KMS-11 (cell line): Measurements from ENCODE around the gene NISCH.

Experiments
- H2AFZ ChIP-seq: fragments of 200-600 bp; sonication (generic); 2 replicates; pipeline ENCODE4 v1.6.1; 2016; ENCODE audit warnings: antibody characterized with exemption, mixed run types, low read depth
- H3K27ac ChIP-seq: fragments of 200-600 bp; sonication (generic); 2 replicates; pipeline ENCODE4 v1.6.1; 2016; ENCODE audit warnings: mild to moderate bottlenecking, mixed run types
- H3K27me3 ChIP-seq: fragments of 200-600 bp; sonication (generic); 2 replicates; pipeline ENCODE4 v1.6.1; 2017; ENCODE audit warnings: mild to moderate bottlenecking, low read depth, mixed run types, moderate library complexity; ENCODE audit not compliant: insufficient read depth
- H3K36me3 ChIP-seq: fragments of 200-600 bp; sonication (generic); 2 replicates; pipeline ENCODE4 v1.6.1; 2017; ENCODE audit warnings: mild to moderate bottlenecking, mixed run types; ENCODE audit not compliant: insufficient read depth
- H3K4me1 ChIP-seq: fragments of 200-600 bp; sonication (generic); 2 replicates; pipeline ENCODE4 v1.6.1; 2016; ENCODE audit warnings: mild to moderate bottlenecking, low read depth, mixed run types; ENCODE audit not compliant: poor library complexity, severe bottlenecking
- H3K4me2 ChIP-seq: fragments of 200-600 bp; sonication (generic); 2 replicates; pipeline ENCODE4 v1.7.0; 2016; ENCODE audit warnings: mild to moderate bottlenecking, mixed run types
- H3K4me3 ChIP-seq: fragments of 200-600 bp; sonication (generic); IDR thresholded peaks from 2 replicates; pipeline ENCODE4 v1.6.1; 2017; ENCODE audit warnings: low read depth, low read length, mixed read lengths; ENCODE audit not compliant: insufficient read depth
- H3K79me2 ChIP-seq: fragments of 200-600 bp; sonication (generic); 2 replicates; pipeline ENCODE4 v1.6.1; 2016; ENCODE audit warnings: low read depth, mixed run types; ENCODE audit not compliant: insufficient read depth
- H3K9ac ChIP-seq: fragments of 200-600 bp; sonication (generic); 2 replicates; pipeline ENCODE4 v1.6.1; 2016; ENCODE audit warnings: mild to moderate bottlenecking, mixed run types
- H4K20me1 ChIP-seq: fragments of 200-600 bp; sonication (generic); 2 replicates; pipeline ENCODE4 v1.6.1; 2016; ENCODE audit warnings: mild to moderate bottlenecking, mixed run types; ENCODE audit not compliant: insufficient read depth
- TF ChIP-seq, protein P1 (sequence below): fragments of 200-600 bp; sonication (generic); conservative IDR thresholded peaks from 2 replicates; pipeline ENCODE4 v1.6.1; 2017; ENCODE audit warnings: low read depth, mild to moderate bottlenecking, antibody characterized with exemption, low read length, moderate library complexity, mixed read lengths

Gene NISCH

GRCh38 chr3:52494445-52494844 lies 39.0 kb downstream of the NISCH start:
- no peaks in the 10 kb centered on the region for H3K36me3 ChIP-seq
- H3K4me1 ChIP-seq: no peaks in the 10 kb centered on the region
- H3K4me3 ChIP-seq: no peak overlapping the region
- no peaks in the 10 kb centered on the region for H3K27me3 ChIP-seq
- H3K79me2 ChIP-seq: no peaks in the 10 kb centered on the region
- TF ChIP-seq, protein P1, sequence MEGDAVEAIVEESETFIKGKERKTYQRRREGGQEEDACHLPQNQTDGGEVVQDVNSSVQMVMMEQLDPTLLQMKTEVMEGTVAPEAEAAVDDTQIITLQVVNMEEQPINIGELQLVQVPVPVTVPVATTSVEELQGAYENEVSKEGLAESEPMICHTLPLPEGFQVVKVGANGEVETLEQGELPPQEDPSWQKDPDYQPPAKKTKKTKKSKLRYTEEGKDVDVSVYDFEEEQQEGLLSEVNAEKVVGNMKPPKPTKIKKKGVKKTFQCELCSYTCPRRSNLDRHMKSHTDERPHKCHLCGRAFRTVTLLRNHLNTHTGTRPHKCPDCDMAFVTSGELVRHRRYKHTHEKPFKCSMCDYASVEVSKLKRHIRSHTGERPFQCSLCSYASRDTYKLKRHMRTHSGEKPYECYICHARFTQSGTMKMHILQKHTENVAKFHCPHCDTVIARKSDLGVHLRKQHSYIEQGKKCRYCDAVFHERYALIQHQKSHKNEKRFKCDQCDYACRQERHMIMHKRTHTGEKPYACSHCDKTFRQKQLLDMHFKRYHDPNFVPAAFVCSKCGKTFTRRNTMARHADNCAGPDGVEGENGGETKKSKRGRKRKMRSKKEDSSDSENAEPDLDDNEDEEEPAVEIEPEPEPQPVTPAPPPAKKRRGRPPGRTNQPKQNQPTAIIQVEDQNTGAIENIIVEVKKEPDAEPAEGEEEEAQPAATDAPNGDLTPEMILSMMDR: no peak
- no peak overlapping the region for H3K4me2 ChIP-seq
- H4K20me1 ChIP-seq: no peaks in the 10 kb centered on the region
- H2AFZ ChIP-seq: no peak overlapping the region
- no peak overlapping the region for H3K9ac ChIP-seq
- no peak overlapping the region for H3K27ac ChIP-seq

DNA sequence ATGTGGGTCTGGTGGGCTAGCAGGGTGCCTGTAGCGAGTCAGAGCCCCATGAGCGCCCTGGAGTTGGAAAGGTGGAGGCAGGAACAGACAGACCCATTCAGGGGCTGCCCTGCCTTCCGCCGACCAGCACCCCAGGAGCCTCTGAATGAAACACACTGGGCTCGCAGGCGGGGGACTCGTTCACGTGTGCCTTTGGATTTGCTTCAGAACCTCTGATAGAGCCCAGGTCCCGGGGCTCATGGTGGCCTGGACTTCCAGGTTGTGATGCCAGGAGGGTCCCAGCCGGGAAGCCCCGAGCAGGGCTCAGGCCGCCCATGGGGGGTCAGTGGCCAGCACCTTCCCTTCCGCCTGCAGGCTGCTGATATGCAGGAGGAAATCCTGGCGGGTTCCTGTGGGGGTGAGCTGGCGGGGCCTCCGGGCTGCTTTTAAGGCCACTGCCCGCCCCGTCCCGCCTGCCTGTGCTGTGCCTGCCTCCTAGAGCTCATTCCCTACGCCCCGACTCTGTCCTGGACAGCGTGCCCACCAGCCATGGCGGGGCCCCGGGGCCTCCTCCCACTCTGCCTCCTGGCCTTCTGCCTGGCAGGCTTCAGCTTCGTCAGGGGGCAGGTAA lies 39.6 kb downstream of the NISCH start, which contains the start of gene STAB1:
STAB1 (plus strand) TSS at position 453 of the 610 bp plus-strand sequence; CDS start at position 529, 76 bp downstream.
- Histone ChIP-seq H2AFZ (no peak within 1 kb of the TSS), H3K9ac (no peak within 1 kb of the TSS), H4K20me1 (no peaks in the 10 kb centered on the region), H3K27me3 (no peaks in the 10 kb centered on the region), H3K4me3 (no peak within 1 kb of the TSS), H3K79me2 (no peaks in the 10 kb centered on the region), H3K4me2 (no peak within 1 kb of the TSS), H3K36me3 (no peaks in the 10 kb centered on the region), H3K27ac (no peak within 1 kb of the TSS), H3K4me1 (no peaks in the 10 kb centered on the region)
- TF ChIP-seq, protein P1: no peak

- TF ChIP-seq, protein P1: no peak
- no peak overlapping the region for H3K27ac ChIP-seq
- H3K36me3 ChIP-seq: no peaks in the 10 kb centered on the region
- H2AFZ ChIP-seq: no peak overlapping the region
- H4K20me1 ChIP-seq: no peaks in the 10 kb centered on the region
- no peaks in the 10 kb centered on the region for H3K27me3 ChIP-seq
- no peak overlapping the region for H3K9ac ChIP-seq
- no peaks in the 10 kb centered on the region for H3K4me1 ChIP-seq
- H3K4me3 ChIP-seq: no peak overlapping the region
- H3K4me2 ChIP-seq: no peak overlapping the region
- no peaks in the 10 kb centered on the region for H3K79me2 ChIP-seq
These were observed 40.6 kb downstream of the NISCH start for GRCh38 chr3:52495777-52496602.

DNA sequence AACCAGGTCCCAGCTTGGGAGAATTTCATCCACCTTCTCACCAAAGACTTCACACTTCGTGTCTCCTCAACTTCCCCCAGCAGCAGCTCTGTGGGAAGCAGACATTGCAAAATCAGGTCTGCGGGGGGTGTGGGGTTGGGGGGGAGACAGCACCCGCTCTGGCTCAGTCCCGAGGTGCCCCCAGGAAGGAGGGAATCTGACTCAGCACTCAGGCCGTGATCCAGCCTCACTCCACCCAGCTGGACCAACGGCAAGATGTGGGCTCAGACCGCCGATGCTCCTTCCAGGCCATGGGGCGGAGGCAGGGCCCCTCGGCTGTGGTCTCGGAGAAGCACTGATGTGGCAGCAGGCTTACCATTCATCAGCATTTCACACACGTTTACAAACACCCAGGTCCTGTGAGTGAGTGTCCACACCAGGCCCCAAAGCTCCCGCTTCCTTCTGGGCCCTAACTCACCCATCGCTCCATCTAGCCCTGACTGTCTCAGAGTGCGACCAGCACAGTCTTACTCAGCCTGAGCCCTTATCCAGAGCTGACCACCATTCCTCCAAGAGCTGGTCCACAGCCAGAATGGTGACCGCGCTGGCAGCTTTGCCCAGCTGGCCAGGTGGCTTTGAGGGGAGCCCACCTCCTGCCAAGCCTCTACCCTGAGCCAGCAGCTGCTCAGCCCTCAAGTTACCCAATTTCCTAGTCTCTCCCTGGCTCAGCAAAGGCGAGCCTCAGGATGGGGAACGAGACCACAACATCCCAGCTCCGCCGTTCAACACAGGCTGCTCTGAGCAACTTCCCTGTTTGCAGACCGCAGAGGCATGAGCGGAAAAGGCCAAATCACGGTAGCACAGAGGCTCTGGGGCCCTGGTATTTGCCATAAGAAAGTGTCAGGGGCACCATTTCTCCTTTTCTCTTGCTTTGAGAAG lies 43.0 kb downstream of the NISCH start:
- no peaks in the 10 kb centered on the region for H3K36me3 ChIP-seq
- H3K4me3 ChIP-seq: no peak overlapping the region
- no peaks in the 10 kb centered on the region for H4K20me1 ChIP-seq
- no peaks in the 10 kb centered on the region for H3K4me1 ChIP-seq
- no peak overlapping the region for H3K9ac ChIP-seq
- H3K27ac ChIP-seq: no peak overlapping the region
- H3K27me3 ChIP-seq: no peaks in the 10 kb centered on the region
- H2AFZ ChIP-seq: no peak overlapping the region
- no peaks in the 10 kb centered on the region for H3K79me2 ChIP-seq
- no peak overlapping the region for H3K4me2 ChIP-seq
- TF ChIP-seq, protein P1: no peak
